ENCODE measurements around the gene ZNF487.

Gene ZNF487

DNA sequence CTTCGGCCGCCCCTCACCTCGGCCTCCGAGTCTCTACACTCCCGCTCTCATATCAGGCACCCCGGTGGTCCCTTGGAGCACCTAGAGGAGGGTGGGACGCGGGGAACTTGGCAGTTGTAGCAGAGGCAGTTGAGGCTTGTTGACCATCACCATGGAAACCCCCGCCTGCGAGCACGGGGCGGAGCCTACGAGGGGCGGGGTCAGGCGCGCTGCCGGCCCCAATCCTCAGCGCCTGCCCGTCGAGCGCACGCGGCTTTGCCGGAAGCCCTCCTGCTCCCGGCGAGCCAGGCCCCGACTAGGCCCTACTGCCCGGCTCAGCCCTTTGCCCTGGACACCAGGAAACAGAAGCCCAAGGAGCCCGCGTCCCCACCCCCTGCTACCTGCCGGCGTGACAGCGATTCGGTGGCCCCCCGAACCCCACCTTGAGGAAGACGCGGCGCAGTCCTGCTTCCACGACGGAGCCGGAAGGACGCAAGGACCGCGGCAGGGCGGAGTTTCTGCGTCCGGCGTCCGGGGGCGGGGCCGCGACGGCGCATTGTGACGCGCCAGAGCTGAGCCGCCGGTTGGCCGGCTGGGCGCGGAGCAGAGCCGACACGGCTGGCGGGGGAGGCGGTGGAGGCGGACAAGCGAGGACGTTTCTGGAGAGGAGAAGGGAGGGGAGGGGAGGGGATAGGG is 28.1 kb upstream of the ZNF487 start, which contains the start of gene HNRNPF:
Gene HNRNPF, minus strand, starts transcription at position 477 of the 675 bp plus-strand sequence. CDS start 21,302 bp downstream, outside the sequence.
- DNase-seq (ENCODE audit: low read depth in 1 of 2, low spot score in 1 of 2), result peak; percentile 95 to 96
- H3K4me3 ChIP-seq (replicated peaks; ENCODE audit: insufficient read depth, low read length), result peak within 1 kb of the TSS; percentile 71
- H3K27me3 ChIP-seq (ENCODE audit: insufficient read depth, poor library complexity, severe bottlenecking), result no peaks in the 10 kb centered on the region
- TF ChIP-seq, protein P1, sequence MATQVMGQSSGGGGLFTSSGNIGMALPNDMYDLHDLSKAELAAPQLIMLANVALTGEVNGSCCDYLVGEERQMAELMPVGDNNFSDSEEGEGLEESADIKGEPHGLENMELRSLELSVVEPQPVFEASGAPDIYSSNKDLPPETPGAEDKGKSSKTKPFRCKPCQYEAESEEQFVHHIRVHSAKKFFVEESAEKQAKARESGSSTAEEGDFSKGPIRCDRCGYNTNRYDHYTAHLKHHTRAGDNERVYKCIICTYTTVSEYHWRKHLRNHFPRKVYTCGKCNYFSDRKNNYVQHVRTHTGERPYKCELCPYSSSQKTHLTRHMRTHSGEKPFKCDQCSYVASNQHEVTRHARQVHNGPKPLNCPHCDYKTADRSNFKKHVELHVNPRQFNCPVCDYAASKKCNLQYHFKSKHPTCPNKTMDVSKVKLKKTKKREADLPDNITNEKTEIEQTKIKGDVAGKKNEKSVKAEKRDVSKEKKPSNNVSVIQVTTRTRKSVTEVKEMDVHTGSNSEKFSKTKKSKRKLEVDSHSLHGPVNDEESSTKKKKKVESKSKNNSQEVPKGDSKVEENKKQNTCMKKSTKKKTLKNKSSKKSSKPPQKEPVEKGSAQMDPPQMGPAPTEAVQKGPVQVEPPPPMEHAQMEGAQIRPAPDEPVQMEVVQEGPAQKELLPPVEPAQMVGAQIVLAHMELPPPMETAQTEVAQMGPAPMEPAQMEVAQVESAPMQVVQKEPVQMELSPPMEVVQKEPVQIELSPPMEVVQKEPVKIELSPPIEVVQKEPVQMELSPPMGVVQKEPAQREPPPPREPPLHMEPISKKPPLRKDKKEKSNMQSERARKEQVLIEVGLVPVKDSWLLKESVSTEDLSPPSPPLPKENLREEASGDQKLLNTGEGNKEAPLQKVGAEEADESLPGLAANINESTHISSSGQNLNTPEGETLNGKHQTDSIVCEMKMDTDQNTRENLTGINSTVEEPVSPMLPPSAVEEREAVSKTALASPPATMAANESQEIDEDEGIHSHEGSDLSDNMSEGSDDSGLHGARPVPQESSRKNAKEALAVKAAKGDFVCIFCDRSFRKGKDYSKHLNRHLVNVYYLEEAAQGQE (IDR thresholded peaks at IDR 0.05; ENCODE audit: insufficient replicate concordance, low read depth), result peak; percentile 72
- TF ChIP-seq POLR2AphosphoS5 (IDR thresholded peaks at IDR 0.05; ENCODE audit: low read depth), result peak; percentile 81; the same call in 1 of the 2 replicates
- TF ChIP-seq GABPA (IDR thresholded peaks at IDR 0.05; ENCODE audit: low read depth), result peak; percentile 69
- TF ChIP-seq, protein P2, sequence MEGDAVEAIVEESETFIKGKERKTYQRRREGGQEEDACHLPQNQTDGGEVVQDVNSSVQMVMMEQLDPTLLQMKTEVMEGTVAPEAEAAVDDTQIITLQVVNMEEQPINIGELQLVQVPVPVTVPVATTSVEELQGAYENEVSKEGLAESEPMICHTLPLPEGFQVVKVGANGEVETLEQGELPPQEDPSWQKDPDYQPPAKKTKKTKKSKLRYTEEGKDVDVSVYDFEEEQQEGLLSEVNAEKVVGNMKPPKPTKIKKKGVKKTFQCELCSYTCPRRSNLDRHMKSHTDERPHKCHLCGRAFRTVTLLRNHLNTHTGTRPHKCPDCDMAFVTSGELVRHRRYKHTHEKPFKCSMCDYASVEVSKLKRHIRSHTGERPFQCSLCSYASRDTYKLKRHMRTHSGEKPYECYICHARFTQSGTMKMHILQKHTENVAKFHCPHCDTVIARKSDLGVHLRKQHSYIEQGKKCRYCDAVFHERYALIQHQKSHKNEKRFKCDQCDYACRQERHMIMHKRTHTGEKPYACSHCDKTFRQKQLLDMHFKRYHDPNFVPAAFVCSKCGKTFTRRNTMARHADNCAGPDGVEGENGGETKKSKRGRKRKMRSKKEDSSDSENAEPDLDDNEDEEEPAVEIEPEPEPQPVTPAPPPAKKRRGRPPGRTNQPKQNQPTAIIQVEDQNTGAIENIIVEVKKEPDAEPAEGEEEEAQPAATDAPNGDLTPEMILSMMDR (IDR thresholded peaks at IDR 0.05; ENCODE audit: insufficient read depth, low read length), result no peak
- TF ChIP-seq SPI1 (IDR thresholded peaks at IDR 0.05; ENCODE audit: borderline replicate concordance, low read depth), result no peak
- H3K27ac ChIP-seq (replicated peaks), result peak within 1 kb of the TSS; percentile 99

GRCh38 chr10:43409385-43410109 is 27.4 kb upstream of the ZNF487 start:
- no peaks in the 10 kb centered on the region for H3K27me3 ChIP-seq (ENCODE audit: insufficient read depth, poor library complexity, severe bottlenecking)
- peak overlapping the region; percentile 38 for H3K4me3 ChIP-seq (replicated peaks; ENCODE audit: insufficient read depth, low read length)
- TF ChIP-seq GABPA (IDR thresholded peaks at IDR 0.05; ENCODE audit: low read depth), result no peak
- no peak; the same call in none of the 2 replicates for TF ChIP-seq POLR2AphosphoS5 (IDR thresholded peaks at IDR 0.05; ENCODE audit: low read depth)
- TF ChIP-seq, protein P2 (IDR thresholded peaks at IDR 0.05; ENCODE audit: insufficient read depth, low read length), result no peak
- TF ChIP-seq, protein P1 (IDR thresholded peaks at IDR 0.05; ENCODE audit: insufficient replicate concordance, low read depth), result no peak
- no peak for TF ChIP-seq SPI1 (IDR thresholded peaks at IDR 0.05; ENCODE audit: borderline replicate concordance, low read depth)
- peak; percentile 27 to 67 for DNase-seq (ENCODE audit: low read depth in 1 of 2, low spot score in 1 of 2)
- H3K27ac ChIP-seq (replicated peaks), result peak overlapping the region; percentile 99

GRCh38 chr10:43410345-43410744 is 26.6 kb upstream of the ZNF487 start:
- no peaks in the 10 kb centered on the region for H3K27me3 ChIP-seq (ENCODE audit: insufficient read depth, poor library complexity, severe bottlenecking)
- peak overlapping the region; percentile 99 for H3K27ac ChIP-seq (replicated peaks)
- no peak for DNase-seq (ENCODE audit: low read depth in 1 of 2, low spot score in 1 of 2)
- no peak overlapping the region for H3K4me3 ChIP-seq (replicated peaks; ENCODE audit: insufficient read depth, low read length)
- TF ChIP-seq POLR2AphosphoS5 (IDR thresholded peaks at IDR 0.05; ENCODE audit: low read depth) (no peak), GABPA (IDR thresholded peaks at IDR 0.05; ENCODE audit: low read depth) (no peak), SPI1 (IDR thresholded peaks at IDR 0.05; ENCODE audit: borderline replicate concordance, low read depth) (no peak)
- TF ChIP-seq, protein P1 (IDR thresholded peaks at IDR 0.05; ENCODE audit: insufficient replicate concordance, low read depth), result no peak
- TF ChIP-seq, protein P2 (IDR thresholded peaks at IDR 0.05; ENCODE audit: insufficient read depth, low read length), result no peak
